ENCODE measurements around the gene ATG16L1. TPM values are rescaled to one million over a fixed set of nuclear protein-coding genes. Genes with fewer than 3 reads are reported as not detected.

The ATG16L1 gene
- total RNA-seq, 1 donor from 2014 or later, result 23.5 TPM

GRCh38 chr2:233213011-233213410 lies 38.5 kb upstream of the ATG16L1 start:
- H3K27me3 Mint-ChIP-seq (ENCODE audit: low read depth), result peaks cover 2% of the 10 kb centered on the region
- H3K4me1 Mint-ChIP-seq, result peaks cover 11% of the 10 kb centered on the region
- H3K36me3 Mint-ChIP-seq, result no peaks in the 10 kb centered on the region
- H3K9me3 Mint-ChIP-seq, result no peaks in the 10 kb centered on the region
- TF ChIP-seq CTCF (IDR thresholded peaks at IDR 0.05; ENCODE audit: unreplicated experiment), result no peak
- H3K27ac Mint-ChIP-seq, result no peak overlapping the region
- H3K4me3 Mint-ChIP-seq, result no peak overlapping the region
- DNase-seq (ENCODE audit: low spot score in 2 of 2, unreplicated experiment in 2 of 2), result no peak

GRCh38 chr2:233213975-233214374 lies 37.5 kb upstream of the ATG16L1 start:
- Mint-ChIP-seq H3K9me3 (no peaks in the 10 kb centered on the region), H3K4me3 (no peak overlapping the region), H3K27me3 (ENCODE audit: low read depth) (peaks cover 2% of the 10 kb centered on the region), H3K36me3 (no peaks in the 10 kb centered on the region), H3K4me1 (peaks cover 10% of the 10 kb centered on the region), H3K27ac (no peak overlapping the region)
- TF ChIP-seq CTCF (IDR thresholded peaks at IDR 0.05; ENCODE audit: unreplicated experiment), result no peak
- no peak for DNase-seq (ENCODE audit: low spot score in 2 of 2, unreplicated experiment in 2 of 2)

GRCh38 chr2:233217892-233218377 lies 33.5 kb upstream of the ATG16L1 start:
- no peak for DNase-seq (ENCODE audit: low spot score in 2 of 2, unreplicated experiment in 2 of 2)
- H3K9me3 Mint-ChIP-seq, result no peaks in the 10 kb centered on the region
- peaks cover 3% of the 10 kb centered on the region for H3K27me3 Mint-ChIP-seq (ENCODE audit: low read depth)
- H3K4me1 Mint-ChIP-seq, result no peaks in the 10 kb centered on the region
- H3K27ac Mint-ChIP-seq, result no peak overlapping the region
- TF ChIP-seq CTCF (IDR thresholded peaks at IDR 0.05; ENCODE audit: unreplicated experiment), result no peak
- H3K4me3 Mint-ChIP-seq, result no peak overlapping the region
- no peaks in the 10 kb centered on the region for H3K36me3 Mint-ChIP-seq

GRCh38 chr2:233218836-233219235 lies 32.6 kb upstream of the ATG16L1 start:
- H3K4me3 Mint-ChIP-seq, result no peak overlapping the region

GRCh38 chr2:233219848-233220247 lies 31.6 kb upstream of the ATG16L1 start:
- H3K9me3 Mint-ChIP-seq, result no peaks in the 10 kb centered on the region
- peaks cover 3% of the 10 kb centered on the region for H3K27me3 Mint-ChIP-seq (ENCODE audit: low read depth)
- H3K27ac Mint-ChIP-seq, result no peak overlapping the region
- no peaks in the 10 kb centered on the region for H3K4me1 Mint-ChIP-seq
- H3K4me3 Mint-ChIP-seq, result no peak overlapping the region
- TF ChIP-seq CTCF (IDR thresholded peaks at IDR 0.05; ENCODE audit: unreplicated experiment), result no peak
- H3K36me3 Mint-ChIP-seq, result no peaks in the 10 kb centered on the region
- no peak for DNase-seq (ENCODE audit: low spot score in 2 of 2, unreplicated experiment in 2 of 2)

More at GRCh38 chr2:233218836-233219235, 32.6 kb upstream of the ATG16L1 start:
- Mint-ChIP-seq H3K9me3 (no peaks in the 10 kb centered on the region), H3K4me1 (no peaks in the 10 kb centered on the region), H3K27me3 (ENCODE audit: low read depth) (peaks cover 3% of the 10 kb centered on the region), H3K27ac (no peak overlapping the region), H3K36me3 (no peaks in the 10 kb centered on the region)
- no peak for DNase-seq (ENCODE audit: low spot score in 2 of 2, unreplicated experiment in 2 of 2)
- no peak for TF ChIP-seq CTCF (IDR thresholded peaks at IDR 0.05; ENCODE audit: unreplicated experiment)

Data from mesothelial cell of epicardium (in vitro differentiated cells).